ENCODE data around the gene SLC22A13. TPM values are rescaled to one million over a fixed set of nuclear protein-coding genes. Genes with fewer than 3 reads are reported as not detected.

SLC22A13 gene
- total and polyA plus RNA-seq, 10 of the 15 experiments (the other 5 are each of a cell fraction or from before 2014, with no cell fraction given), result 0.03 to 0.19 (median 0.11) TPM; not detected in 5

DNA sequence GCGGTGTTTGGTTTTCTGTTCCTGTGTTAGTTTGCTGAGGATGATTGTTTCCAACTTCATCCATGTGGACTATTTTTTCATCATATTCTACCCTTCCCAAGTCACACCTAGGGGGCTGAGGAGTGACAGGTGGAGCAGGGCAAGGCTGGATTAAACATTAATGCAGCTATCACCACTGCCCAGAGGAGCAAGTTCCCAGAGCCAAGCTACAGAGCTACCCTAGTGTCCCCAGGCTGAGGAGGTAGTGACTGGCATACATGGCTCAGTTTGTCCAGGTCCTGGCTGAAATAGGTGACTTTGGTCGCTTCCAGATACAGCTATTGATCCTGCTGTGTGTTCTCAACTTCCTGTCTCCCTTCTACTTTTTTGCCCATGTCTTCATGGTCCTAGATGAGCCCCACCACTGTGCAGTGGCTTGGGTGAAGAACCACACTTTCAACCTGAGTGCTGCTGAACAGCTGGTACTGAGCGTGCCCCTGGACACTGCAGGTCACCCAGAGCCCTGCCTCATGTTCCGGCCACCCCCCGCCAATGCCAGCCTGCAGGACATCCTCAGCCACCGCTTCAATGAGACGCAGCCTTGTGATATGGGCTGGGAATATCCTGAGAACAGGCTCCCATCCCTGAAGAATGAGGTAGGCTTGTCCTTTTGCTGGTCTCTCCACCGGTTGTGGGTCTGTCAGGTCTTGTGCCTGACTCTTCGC, at the start of gene SLC22A13 (continued):
- TF ChIP-seq SRF (IDR thresholded peaks at IDR 0.05; ENCODE audit: low read depth in 2 of 2, low read length in 2 of 2) (no peak), SUZ12 (IDR thresholded peaks at IDR 0.05; ENCODE audit: unreplicated experiment) (no peak), PML (IDR thresholded peaks at IDR 0.05; ENCODE audit: low read length) (no peak)
- TF ChIP-seq, protein P1, sequence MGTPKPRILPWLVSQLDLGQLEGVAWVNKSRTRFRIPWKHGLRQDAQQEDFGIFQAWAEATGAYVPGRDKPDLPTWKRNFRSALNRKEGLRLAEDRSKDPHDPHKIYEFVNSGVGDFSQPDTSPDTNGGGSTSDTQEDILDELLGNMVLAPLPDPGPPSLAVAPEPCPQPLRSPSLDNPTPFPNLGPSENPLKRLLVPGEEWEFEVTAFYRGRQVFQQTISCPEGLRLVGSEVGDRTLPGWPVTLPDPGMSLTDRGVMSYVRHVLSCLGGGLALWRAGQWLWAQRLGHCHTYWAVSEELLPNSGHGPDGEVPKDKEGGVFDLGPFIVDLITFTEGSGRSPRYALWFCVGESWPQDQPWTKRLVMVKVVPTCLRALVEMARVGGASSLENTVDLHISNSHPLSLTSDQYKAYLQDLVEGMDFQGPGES (IDR thresholded peaks at IDR 0.05), result no peak

DNA sequence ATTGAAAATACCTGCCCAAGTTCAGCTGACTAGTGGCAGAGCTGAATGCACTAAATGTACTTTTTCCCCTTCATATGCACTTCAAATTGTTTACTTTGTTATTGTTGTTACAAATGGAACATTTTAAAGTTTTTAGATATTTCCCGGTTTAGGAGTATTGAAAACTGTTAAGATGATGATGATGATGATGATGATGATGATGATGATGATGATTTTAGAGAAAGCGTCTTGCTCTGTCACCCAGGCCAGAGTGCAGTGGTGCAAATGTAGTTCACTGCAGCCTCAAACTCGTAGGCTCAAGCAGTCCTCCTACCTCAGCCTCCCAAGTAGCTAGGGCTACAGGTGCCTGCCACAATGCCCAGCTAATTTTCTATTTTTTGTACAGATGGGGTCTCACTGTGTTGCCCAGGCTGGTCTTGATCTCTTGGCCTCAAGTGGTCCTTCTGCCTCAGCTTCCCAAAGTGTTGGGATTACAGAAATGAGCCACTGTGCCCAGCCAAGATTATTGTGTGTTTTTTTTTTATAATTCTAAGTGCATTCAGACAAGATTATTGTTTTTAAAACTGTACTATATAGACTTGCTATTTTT, 45.9 kb upstream of the SLC22A13 start:
- Histone ChIP-seq H3K9me3 (replicated peaks; ENCODE audit: control insufficient read depth, insufficient read depth, low read length) (no peaks in the 10 kb centered on the region), H2AFZ (ENCODE audit: control insufficient read depth, low read depth, low read length) (no peak overlapping the region), H3K9ac (ENCODE audit: control insufficient read depth, insufficient read depth, low read length) (no peak overlapping the region), H4K20me1 (ENCODE audit: control insufficient read depth, insufficient read depth) (no peaks in the 10 kb centered on the region), H3K79me2 (ENCODE audit: control insufficient read depth, insufficient read depth, low read length) (peaks cover under 1% of the 10 kb centered on the region), H3K4me2 (ENCODE audit: control insufficient read depth, insufficient read depth) (no peak overlapping the region), H3K27ac (ENCODE audit: control insufficient read depth, insufficient read depth) (no peak overlapping the region), H3K36me3 (ENCODE audit: control insufficient read depth in 2 of 2, insufficient read depth in 2 of 2, low read length in 1 of 2) (peaks cover 5 to 19% of the 10 kb centered on the region in 2 experiments; a peak in 2 of 4 replicates), H3K4me1 (ENCODE audit: control insufficient read depth, insufficient read depth, low read length) (no peaks in the 10 kb centered on the region), H3K27me3 (replicated peaks in 1 of 2; ENCODE audit: control insufficient read depth in 2 of 2, insufficient read depth in 2 of 2, low read length in 1 of 2) (no peaks in the 10 kb centered on the region), H3K4me3 (no peak overlapping the region)
- FAIRE-seq (no peak), DNase-seq (ENCODE audit: low read depth, low spot score) (no peak), ATAC-seq (no peak)
- 100% methylated on average over 3 of the region's 3 CpGs for WGBS (ENCODE audit: insufficient coverage, insufficient replicate concordance, low lambda C conversion rate, missing lambda C conversion rate)
- in situ Hi-C loops (cut with MboI) (no loop called here), intact Hi-C loops (cut with micrococcal nuclease; ENCODE audit: unreplicated experiment) (no loop called here)
- POLR2A ChIA-PET, result interaction anchor here (1.0 to 1.2 kb wide), 2 partner anchors 9 to 54 kb away, joined by 3 to 4 read pairs; partner anchors contain the start of gene OXSR1
- SMC1A ChIA-PET (ENCODE audit: uncharacterized antibody, unreplicated experiment), result interaction anchor here (1.1 to 1.8 kb wide), 3 partner anchors 10 to 62 kb away, joined by 3 to 8 read pairs (median 5); no protein-coding TSS in a partner anchor
- no peak for TF ChIP-seq IRF4 (IDR thresholded peaks at IDR 0.05; ENCODE audit: low read depth, low read length)
- no peak for TF ChIP-seq RELA (IDR thresholded peaks at IDR 0.05; ENCODE audit: borderline replicate concordance, partially characterized antibody)
- no peak for TF ChIP-seq GATAD2B (conservative IDR thresholded peaks at IDR 0.05; ENCODE audit: low read depth)
- no peak for TF ChIP-seq RCOR1 (conservative IDR thresholded peaks at IDR 0.05; ENCODE audit: low read depth, low read length)
- TF ChIP-seq LARP7 (IDR thresholded peaks at IDR 0.05), result no peak
- no peak for TF ChIP-seq RB1 (IDR thresholded peaks at IDR 0.05; ENCODE audit: borderline replicate concordance)
- no peak for TF ChIP-seq FOXM1 (IDR thresholded peaks at IDR 0.05; ENCODE audit: low read depth, low read length)
- RAD21 ChIA-PET (ENCODE audit: unreplicated experiment), result no interaction called here
- no TSS peak for BruUV-seq (replicated peaks)
- CTCF ChIA-PET, result interaction anchor here (1.0 kb wide), 1 partner anchor 14 kb away, joined by 3 read pairs; no protein-coding TSS in a partner anchor
